GM12878 (cell line): ENCODE data around the gene CYP4F8. TPM values are rescaled to one million over a fixed set of nuclear protein-coding genes. Genes with fewer than 3 reads are reported as not detected.

Experiments used
- ATAC-seq: fragments of 200-7000 bp; cut with Tn5 transposase; 3 replicates; pipeline ENCODE4 v1.9.1; 2020; ENCODE audit warnings: mild to moderate bottlenecking, moderate library complexity
- BruUV-seq: library from RNA; stranded (reverse); fragments of 400-500 nt; replicated peaks from 2 replicates; lab custom pipeline; 2021; lab: Mats Ljungman, UMichigan
- CTCF ChIA-PET: fragments of 300-600 bp; sonication (Branson Sonifier 250); formaldehyde crosslinking; extraction: SDS; loops from one replicate; lab custom pipeline; 2021; ENCODE audit warnings: inconsistent platforms; lab: Yijun Ruan, JAX
- POLR2A ChIA-PET: fragments of 350-600 bp; formaldehyde crosslinking; extraction: SDS; loops from one replicate; lab custom pipeline; 2021; ENCODE audit warnings: inconsistent platforms; lab: Charles Lee
- RAD21 ChIA-PET: fragments of 300-600 bp; sonication (Branson Sonifier 250); formaldehyde crosslinking; loops from one replicate; lab custom pipeline; 2023; ENCODE audit warnings: antibody characterized with exemption; ENCODE audit not compliant: unreplicated experiment; lab: Charles Lee
- SMC1A ChIA-PET: fragments of 300-600 bp; sonication (Branson Sonifier 250); formaldehyde crosslinking; loops from one replicate; lab custom pipeline; 2023; ENCODE audit not compliant: unreplicated experiment, uncharacterized antibody; lab: Charles Lee
- DNase-seq: peaks from one replicate; pipeline ENCODE4 v3.0.0-alpha.2; 2011; ENCODE audit warnings: low read depth, low spot score
- FAIRE-seq: peaks from 3 replicates; lab custom pipeline; 2011; peaks lifted over from hg19 to GRCh38; lab: Jason Lieb, UNC
- H2AFZ ChIP-seq: 2 replicates; pipeline ENCODE4 v1.6.0; 2011; ENCODE audit warnings: low read depth, low read length, control low read depth; ENCODE audit not compliant: control insufficient read depth
- H3K27ac ChIP-seq: 2 replicates; pipeline ENCODE4 v1.5.1; 2011; ENCODE audit warnings: control low read depth; ENCODE audit not compliant: control insufficient read depth, insufficient read depth
- H3K27me3 ChIP-seq, 2 experiments: replicated peaks in 1 of 2; 2 replicates each; pipeline versions ENCODE4 v1.6.0 to v1.6.1; 2011; ENCODE audit warnings: low read length in 1 of 2; ENCODE audit not compliant: control insufficient read depth in 2 of 2, insufficient read depth in 2 of 2
- H3K36me3 ChIP-seq, 2 experiments: 2 replicates each; pipeline ENCODE4 v1.5.1; 2011; ENCODE audit warnings: low read length in 1 of 2; ENCODE audit not compliant: control insufficient read depth in 2 of 2, insufficient read depth in 2 of 2
- H3K4me1 ChIP-seq: 2 replicates; pipeline ENCODE4 v1.6.1; 2011; ENCODE audit warnings: mild to moderate bottlenecking, low read length, moderate library complexity, mixed read lengths; ENCODE audit not compliant: control insufficient read depth, insufficient read depth
- H3K4me2 ChIP-seq: 2 replicates; pipeline ENCODE4 v1.6.0; 2011; ENCODE audit warnings: control low read depth; ENCODE audit not compliant: control insufficient read depth, insufficient read depth
- H3K4me3 ChIP-seq: fragments of 200-600 bp; sonication (generic); 2 replicates; pipeline ENCODE4 v1.5.1; 2016
- H3K79me2 ChIP-seq: 2 replicates; pipeline ENCODE4 v1.6.0; 2011; ENCODE audit warnings: low read length; ENCODE audit not compliant: control insufficient read depth, insufficient read depth
- H3K9ac ChIP-seq: 2 replicates; pipeline ENCODE4 v1.8.0; 2011; ENCODE audit warnings: low read length, control low read depth, mixed read lengths; ENCODE audit not compliant: control insufficient read depth, insufficient read depth
- H3K9me3 ChIP-seq: replicated peaks from 3 replicates; pipeline ENCODE4 v1.5.1; 2011; ENCODE audit warnings: mild to moderate bottlenecking, low read length; ENCODE audit not compliant: control insufficient read depth, insufficient read depth
- H4K20me1 ChIP-seq: 2 replicates; pipeline ENCODE4 v1.6.0; 2011; ENCODE audit not compliant: control insufficient read depth, insufficient read depth
- BRCA1 ChIP-seq: IDR thresholded peaks from 2 replicates; pipeline ENCODE4 v1.6.1; 2011; ENCODE audit warnings: low read depth, low read length, improper control_type of control experiment
- CTCF ChIP-seq, 3 experiments: IDR thresholded peaks in 2 of 3; conservative IDR thresholded peaks in 1 of 3; 2 replicates each; pipeline ENCODE4 v1.5.1; 2011; ENCODE audit warnings: low read depth in 3 of 3, low read length in 3 of 3, mild to moderate bottlenecking in 3 of 3, control low read depth in 2 of 3, moderate library complexity in 2 of 3, inconsistent platforms in 1 of 3, mixed read lengths in 1 of 3; ENCODE audit not compliant: control insufficient read depth in 2 of 3, insufficient read depth in 1 of 3; ENCODE audit errors: extremely low read depth in 1 of 3
- EGR1 ChIP-seq, 2 experiments: IDR thresholded peaks; 1 replicate in 1 of 2; 2 replicates in 1 of 2; pipeline ENCODE4 v1.6.1; 2011 to 2012; ENCODE audit warnings: low read depth in 2 of 2, low read length in 2 of 2, borderline replicate concordance in 1 of 2, mild to moderate bottlenecking in 1 of 2, moderate library complexity in 1 of 2
- NFXL1 ChIP-seq: fragments of 450-650 bp; IDR thresholded peaks from 2 replicates; pipeline ENCODE4 v1.6.1; 2017; ENCODE audit warnings: antibody characterized with exemption, mild to moderate bottlenecking, borderline replicate concordance
- RAD21 ChIP-seq: IDR thresholded peaks from 2 replicates; pipeline ENCODE4 v1.6.1; 2011; ENCODE audit warnings: mild to moderate bottlenecking, low read depth, low read length, moderate library complexity; ENCODE audit not compliant: insufficient read depth
- SIX5 ChIP-seq: IDR thresholded peaks from 2 replicates; pipeline ENCODE4 v1.6.1; 2011; ENCODE audit warnings: mild to moderate bottlenecking, low read depth, low read length, moderate library complexity; ENCODE audit not compliant: severe bottlenecking
- SMARCA5 ChIP-seq: fragments of 450-650 bp; IDR thresholded peaks from 2 replicates; pipeline ENCODE4 v1.6.1; 2017; ENCODE audit warnings: mild to moderate bottlenecking
- SMC3 ChIP-seq: IDR thresholded peaks from 2 replicates; pipeline ENCODE4 v1.6.1; 2011; ENCODE audit warnings: low read length, improper control_type of control experiment, borderline replicate concordance
- SREBF1 ChIP-seq: IDR thresholded peaks from 2 replicates; pipeline ENCODE4 v1.6.1; 2012; ENCODE audit warnings: mild to moderate bottlenecking, low read length
- YY1 ChIP-seq: IDR thresholded peaks from 2 replicates; pipeline ENCODE4 v1.6.1; 2011; ENCODE audit warnings: low read depth, mild to moderate bottlenecking, low read length
- ZBTB4 ChIP-seq: fragments of 450-650 bp; formaldehyde crosslinking; IDR thresholded peaks from 2 replicates; pipeline ENCODE4 v1.4.0; 2022; ENCODE audit warnings: mild to moderate bottlenecking, moderate library complexity
- WGBS: methylation state at CpG from one replicate; pipeline ENCODE4 v1.1.6; 2016; ENCODE audit warnings: low lambda C conversion rate; ENCODE audit not compliant: insufficient replicate concordance, insufficient coverage; ENCODE audit errors: missing lambda C conversion rate; 5-methylcytosine and 5-hydroxymethylcytosine counted together
- in situ Hi-C: fragments of 300-500 bp; cut with MboI; formaldehyde crosslinking; loops from 9 replicates; pipeline ENCODE4 v1.14.3; 2018; ENCODE audit warnings: mixed read lengths
- intact Hi-C: fragments of 100-400 bp; cut with micrococcal nuclease; formaldehyde crosslinking; loops from one replicate; pipeline ENCODE4 v1.14.2; 2022; ENCODE audit not compliant: unreplicated experiment
- polyA plus RNA-seq, 11 experiments: library from polyadenylated mRNA; depleted of rRNA in 4 of 11; unstranded in 6 of 11; stranded (reverse) in 5 of 11; fragments of >200 nt; fragmentation: Nextera tagmentation in 4 of 11; fragmentation: Illumina TruSeq in 1 of 11; extraction: Ambion mirVana in 4 of 11; extraction: Trizol in 1 of 11; gene quantifications; 1 replicate in 1 of 11; 2 replicates in 10 of 11; pipeline versions ENCODE4 v1.2.1 to v1.2.3, GENCODE V29; 2011 to 2016; ENCODE audit warnings: inconsistent platforms in 2 of 11, missing spikeins in 2 of 11, low read depth in 1 of 11
- total RNA-seq, 4 experiments: library from RNA; depleted of rRNA in 3 of 4; stranded (reverse); fragments of >200 nt in 3 of 4; fragmentation: Illumina TruSeq in 1 of 4; extraction: Trizol in 1 of 4; gene quantifications; 2 replicates each; pipeline versions ENCODE4 v1.2.1 to v1.2.3, GENCODE V29; 2013 to 2021
- TF ChIP-seq, protein P1 (sequence below): fragments of 450-650 bp; IDR thresholded peaks from 2 replicates; pipeline ENCODE4 v1.6.1; 2017; ENCODE audit warnings: borderline replicate concordance

CYP4F8 gene
- total and polyA plus RNA-seq, 10 of the 15 experiments (the other 5 are each of a cell fraction or from before 2014, with no cell fraction given) = not detected

DNA sequence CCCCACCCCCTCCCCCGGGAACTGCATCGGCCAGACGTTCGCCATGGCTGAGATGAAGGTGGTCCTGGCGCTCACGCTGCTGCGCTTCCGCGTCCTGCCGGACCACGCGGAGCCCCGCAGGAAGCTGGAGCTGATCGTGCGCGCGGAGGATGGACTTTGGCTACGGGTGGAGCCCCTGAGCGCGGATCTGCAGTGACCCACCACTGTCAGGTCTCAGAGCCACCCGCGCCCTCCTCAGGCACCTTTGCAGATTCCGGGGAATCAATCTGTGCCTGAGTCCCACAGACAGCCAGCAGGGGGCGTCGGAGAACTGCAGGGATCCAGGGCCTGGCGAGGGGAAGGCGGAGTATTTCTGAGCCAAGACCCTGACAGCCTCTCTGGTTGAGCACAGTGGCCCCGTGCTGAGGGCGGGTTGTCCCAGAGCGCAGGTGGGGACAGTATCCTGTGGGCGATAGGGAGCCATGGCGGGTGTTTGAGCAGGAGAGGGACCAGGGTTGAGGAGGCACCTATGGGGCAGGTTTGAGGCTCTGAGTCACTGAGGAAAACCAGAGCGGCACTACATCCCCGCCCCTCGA, 30.4 kb upstream of the CYP4F8 start:
- ChIA-PET SMC1A (no interaction called here), RAD21 (no interaction called here)
- Histone ChIP-seq H3K36me3 (no peaks in the 10 kb centered on the region), H3K4me2 (no peak overlapping the region), H4K20me1 (no peaks in the 10 kb centered on the region), H3K9ac (no peak overlapping the region)
- in situ Hi-C loops = no loop called here
- FAIRE-seq (no peak), ATAC-seq (peak; percentile 96)
- TF ChIP-seq, protein P1, sequence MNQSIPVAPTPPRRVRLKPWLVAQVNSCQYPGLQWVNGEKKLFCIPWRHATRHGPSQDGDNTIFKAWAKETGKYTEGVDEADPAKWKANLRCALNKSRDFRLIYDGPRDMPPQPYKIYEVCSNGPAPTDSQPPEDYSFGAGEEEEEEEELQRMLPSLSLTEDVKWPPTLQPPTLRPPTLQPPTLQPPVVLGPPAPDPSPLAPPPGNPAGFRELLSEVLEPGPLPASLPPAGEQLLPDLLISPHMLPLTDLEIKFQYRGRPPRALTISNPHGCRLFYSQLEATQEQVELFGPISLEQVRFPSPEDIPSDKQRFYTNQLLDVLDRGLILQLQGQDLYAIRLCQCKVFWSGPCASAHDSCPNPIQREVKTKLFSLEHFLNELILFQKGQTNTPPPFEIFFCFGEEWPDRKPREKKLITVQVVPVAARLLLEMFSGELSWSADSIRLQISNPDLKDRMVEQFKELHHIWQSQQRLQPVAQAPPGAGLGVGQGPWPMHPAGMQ = no peak
- TF ChIP-seq RAD21 = peak; percentile 65
- no peak for TF ChIP-seq SIX5
- TF ChIP-seq BRCA1 = no peak
- 0 out of 2 replicates have a peak, but pooled peaks have one; percentile 21 for TF ChIP-seq YY1
- TF ChIP-seq ZBTB4 = no peak
- TF ChIP-seq CTCF (IDR thresholded peaks at IDR 0.05 in 2 of 3, conservative IDR thresholded peaks at IDR 0.05 in 1 of 3; ENCODE audit: control insufficient read depth in 2 of 3, extremely low read depth in 1 of 3, insufficient read depth in 1 of 3, low read depth in 3 of 3, low read length in 3 of 3) = peak; percentile 87 to 92 (median 92)
- TF ChIP-seq NFXL1 = no peak
- TF ChIP-seq EGR1 (IDR thresholded peaks at IDR 0.05; ENCODE audit: borderline replicate concordance in 1 of 2, low read depth in 2 of 2, low read length in 2 of 2) = 0 out of 3 replicates have a peak, but pooled peaks of 1 of the 2 experiments have one; percentile 6
- TF ChIP-seq SMC3 = peak; percentile 54; the same call in 1 of the 2 replicates
- TF ChIP-seq SMARCA5 = peak; percentile 70; the same call in 1 of the 2 replicates
- TF ChIP-seq SREBF1 = no peak
- TF ChIP-seq, all 136 proteins: peak for 6
- BruUV-seq = no TSS peak
- Histone ChIP-seq H3K79me2 (no peaks in the 10 kb centered on the region), H3K4me1 (no peaks in the 10 kb centered on the region), H3K27ac (no peak overlapping the region), H3K9me3 (no peaks in the 10 kb centered on the region), H3K27me3 (no peaks in the 10 kb centered on the region), H2AFZ (no peak overlapping the region; the same call in 1 of the 2 replicates), H3K4me3 (no peak overlapping the region)
- CTCF ChIA-PET = no interaction called here
- 23% methylated on average over 34 of the region's 35 CpGs for WGBS
- DNase-seq = no peak
- POLR2A ChIA-PET = no interaction called here
- intact Hi-C loops = no loop called here
